Heart left ventricle (tissue), 13 donors: ENCODE measurements around the gene FXYD5.

ENCODE experiments used
- CTCF ChIP-seq, 12 donors: fragments of 200-600 bp; sonication (generic) in 4 of 12; IDR thresholded peaks; one replicate each; pipeline versions ENCODE4 v1.5.0 to v1.8.0; 2018 to 2022; ENCODE audit warnings: antibody characterized with exemption in 12 of 12, mild to moderate bottlenecking in 5 of 12
- POLR2A ChIP-seq, 2 donors: fragments of 450-650 bp; IDR thresholded peaks; one replicate each; pipeline ENCODE4 v1.6.1; 2017; ENCODE audit warnings: antibody characterized with exemption in 2 of 2, mild to moderate bottlenecking in 2 of 2, moderate library complexity in 2 of 2
- donor health status: ischemic (EF 13 %, LVEDD 7.1; RV severe dilation, severe dysfunction).
- donor health status: DM: no; HTN: yes; CAD: no.
- donor health status: DM: no; HTN: no; CAD: no.
- donor health status: ischemic (EF 25% LVEDD 6.9; RV normal size, moderate dysfunction).
- donor health status: ischemic (EF 25% LVEDD 5.7; RV mildly dilated, moderate dysfunction).
- donor health status: ischemic (EF 35%, LVEDD 5.7; RV mildly dilated, moderate dysfunction).
- donor health status: nonischemic (EF 11% LVEDD 7.7; RV severe dilation, severe dysfunction).
- donor health status: DM: yes; HTN: yes; CAD: no.
- donor health status: PGD.
- donor health status: ischemic (EF 29% LVEDD 5.4; RV normal size, mild dysfunction).
- donor health status: nonischemic (EF 23%, LVEDD 6.1; RV moderate dilation, normal function).

- peak in 1 of 2 donors; percentile 41 for TF ChIP-seq POLR2A (IDR thresholded peaks at IDR 0.05)
- no peak for TF ChIP-seq CTCF (IDR thresholded peaks at IDR 0.05)
These were observed 16.1 kb upstream of the FXYD5 start, which contains the start of gene FXYD1 for GRCh38 chr19:35138305-35138892.
